HK-2 (cell line): ENCODE measurements around the gene IRF2BP2.

Experiments used
- DNase-seq: peaks from one replicate; pipeline ENCODE4 v3.0.0-alpha.2; 2018; ENCODE audit not compliant: unreplicated experiment

The IRF2BP2 gene

DNA sequence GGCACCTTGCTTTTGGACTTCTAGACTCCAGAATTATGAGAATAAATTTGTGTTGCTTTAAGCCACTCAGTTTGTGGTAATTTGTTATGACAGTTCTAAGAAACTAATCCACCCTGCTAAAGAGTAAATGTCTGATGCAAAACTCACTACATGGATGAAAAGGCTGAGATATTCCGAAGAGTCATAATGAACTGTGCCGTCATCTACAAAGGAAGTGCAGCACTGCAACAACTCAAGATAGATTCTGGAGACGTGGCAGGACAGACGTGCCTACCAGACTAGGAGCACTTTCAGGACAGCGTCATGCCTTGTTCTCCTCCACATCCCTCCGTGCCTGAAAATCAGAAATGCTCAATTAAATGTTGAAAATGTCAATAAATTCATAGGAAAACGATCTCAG is 24.4 kb upstream of the IRF2BP2 start:
- DNase-seq = no peak

DNA sequence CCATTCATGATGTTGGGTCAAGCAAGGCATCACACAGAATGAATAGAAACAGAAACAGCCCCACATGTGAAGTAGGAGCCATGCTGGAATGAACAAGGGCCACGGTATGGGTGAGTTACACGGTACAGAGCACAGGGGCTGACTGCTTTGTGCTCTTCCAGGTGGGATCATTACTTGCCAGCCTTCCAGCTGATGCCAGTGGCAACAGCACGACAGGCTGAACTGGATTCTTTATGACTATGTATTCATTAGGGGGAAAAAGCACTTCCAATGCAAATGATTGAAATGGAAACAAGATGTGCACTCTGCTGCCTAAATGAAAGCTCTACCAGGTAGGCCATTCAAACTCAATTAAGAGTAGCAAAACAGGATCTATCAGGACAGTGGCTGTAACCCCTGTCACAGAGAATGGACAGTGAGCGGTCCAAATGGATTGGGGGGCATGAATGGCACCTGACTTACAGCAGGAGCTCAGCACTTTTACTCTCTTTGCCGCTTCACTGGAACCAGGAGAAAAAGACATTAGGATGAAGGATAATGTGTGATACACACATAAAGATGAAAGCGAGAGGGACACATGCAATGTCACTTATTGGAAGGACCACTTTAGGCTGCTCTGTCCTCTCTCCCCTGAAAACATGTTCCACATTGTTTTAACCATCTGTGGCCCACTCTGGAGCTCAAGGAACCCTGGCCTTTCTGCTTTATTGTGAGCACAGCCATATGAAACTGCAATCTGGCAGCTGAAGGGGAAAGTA is 23.4 kb upstream of the IRF2BP2 start:
- no peak for DNase-seq

DNA sequence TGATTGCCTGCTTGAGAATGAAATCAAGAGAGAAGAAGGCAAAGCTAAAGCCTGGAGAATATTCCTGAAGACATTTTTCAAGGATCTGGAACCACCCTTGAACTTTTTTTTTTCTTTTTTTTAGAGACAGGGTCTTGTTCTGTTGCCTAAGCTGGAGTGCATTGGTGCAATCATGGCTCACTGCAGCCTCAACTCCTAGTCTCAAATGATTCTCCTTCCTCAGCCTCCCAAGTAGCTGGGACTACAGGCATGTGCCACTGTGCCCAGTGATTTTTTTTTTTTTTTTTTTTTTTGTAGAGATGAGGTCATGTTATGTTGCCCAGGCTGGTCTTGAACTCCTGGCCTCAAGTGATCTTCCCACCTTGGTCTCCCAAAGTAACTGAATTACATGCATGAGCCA is 22.2 kb upstream of the IRF2BP2 start:
- DNase-seq = no peak

DNA sequence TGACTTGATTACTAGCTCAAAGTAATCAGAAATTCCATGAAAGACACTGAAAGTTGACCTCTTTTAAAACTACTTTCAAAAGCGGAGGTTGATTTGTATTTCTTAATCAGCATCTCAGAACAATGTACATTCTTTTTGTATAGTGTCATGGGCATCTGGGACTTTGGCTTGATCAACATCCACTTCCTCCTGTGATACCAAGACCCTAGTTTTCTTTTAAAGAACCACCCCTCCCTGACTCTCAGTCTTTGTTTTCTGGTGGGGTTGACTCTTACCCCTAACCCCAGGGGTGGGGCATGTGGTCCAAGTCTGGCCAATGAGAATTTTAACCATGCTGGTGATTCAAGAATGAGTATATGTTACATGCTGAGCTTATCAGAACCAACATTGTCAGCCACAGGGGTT is 21.7 kb upstream of the IRF2BP2 start:
- peak; percentile 15 for DNase-seq

DNA sequence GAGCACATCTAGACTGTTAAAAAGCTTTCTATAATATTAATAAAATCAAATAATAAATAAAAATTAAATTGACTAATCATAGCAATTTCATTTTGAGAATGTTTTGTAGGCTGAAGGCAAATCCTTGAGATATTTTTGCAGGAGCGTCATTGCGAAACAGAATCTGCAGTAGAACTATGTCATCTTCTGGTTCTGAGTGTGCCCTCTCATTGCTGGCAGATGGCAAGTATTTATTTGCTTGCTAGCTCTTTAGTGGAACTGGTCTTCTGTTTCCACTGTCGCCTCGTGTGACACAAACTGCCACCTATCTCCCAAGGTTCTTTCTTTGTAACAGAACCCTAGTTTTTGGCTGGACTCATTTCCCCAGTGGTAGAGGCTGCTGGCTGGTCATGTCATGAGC is 19.0 kb upstream of the IRF2BP2 start:
- DNase-seq = no peak

DNA sequence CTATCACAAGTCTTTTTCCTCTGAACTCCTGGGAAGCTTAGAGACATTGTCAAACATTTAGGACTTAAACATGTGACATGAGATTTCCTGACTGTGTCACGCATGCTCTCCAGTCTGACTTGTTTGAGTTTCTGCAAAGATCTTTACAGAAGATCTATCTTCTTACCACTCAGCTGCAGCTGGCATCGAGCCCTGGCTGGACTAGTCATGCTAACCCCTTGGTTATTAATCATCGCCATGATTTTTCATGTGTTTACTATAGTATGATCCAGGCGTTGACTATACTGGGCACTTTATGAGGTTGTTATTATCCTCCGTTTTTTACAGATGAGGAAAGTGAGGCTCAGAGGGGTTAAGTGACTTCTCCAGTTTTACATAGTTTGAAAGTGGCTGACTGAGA is 18.1 kb upstream of the IRF2BP2 start:
- no peak for DNase-seq

DNA sequence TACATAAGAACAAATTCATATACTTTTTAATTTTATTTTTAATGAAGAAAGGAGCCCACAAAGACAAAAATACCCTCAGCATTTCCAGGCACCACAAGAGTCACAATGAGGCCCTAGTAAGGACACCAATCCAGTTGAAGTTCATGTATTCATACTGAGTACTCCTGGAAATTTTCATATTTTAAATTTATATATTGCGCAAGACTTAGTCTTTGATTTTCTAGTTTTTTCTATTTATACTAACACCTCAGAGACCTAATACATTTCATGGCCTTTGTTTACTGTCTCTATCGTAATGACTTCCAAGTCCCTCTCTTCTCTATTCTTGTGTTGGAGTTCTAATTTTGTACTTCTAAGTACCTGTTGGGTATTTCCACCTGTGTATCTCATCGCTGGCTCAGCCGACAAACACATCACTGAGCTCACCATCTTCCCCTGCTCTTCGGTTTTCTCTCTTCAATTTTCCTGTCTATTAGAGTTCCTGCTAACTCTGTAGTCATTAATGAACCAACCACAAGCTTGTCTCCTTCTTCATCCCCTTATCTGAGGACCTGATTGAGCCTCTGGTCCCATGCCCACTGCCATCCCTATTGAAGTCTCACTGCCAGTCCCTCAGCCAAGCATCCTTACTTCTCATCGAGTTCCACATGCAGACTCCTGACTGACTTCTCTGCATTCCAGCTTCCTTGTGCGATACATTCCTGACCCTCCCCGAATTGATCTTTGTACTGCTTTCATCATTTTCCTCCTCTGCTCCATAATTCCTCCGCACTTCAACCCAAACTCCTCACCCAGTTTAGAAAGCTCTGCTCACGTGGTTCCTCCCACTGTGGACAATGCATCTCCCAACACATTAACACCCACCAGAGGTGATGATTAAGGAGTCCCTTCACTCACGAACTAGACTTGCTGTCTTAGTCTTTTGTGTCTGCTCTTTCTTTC is 17.3 kb upstream of the IRF2BP2 start:
- no peak for DNase-seq

DNA sequence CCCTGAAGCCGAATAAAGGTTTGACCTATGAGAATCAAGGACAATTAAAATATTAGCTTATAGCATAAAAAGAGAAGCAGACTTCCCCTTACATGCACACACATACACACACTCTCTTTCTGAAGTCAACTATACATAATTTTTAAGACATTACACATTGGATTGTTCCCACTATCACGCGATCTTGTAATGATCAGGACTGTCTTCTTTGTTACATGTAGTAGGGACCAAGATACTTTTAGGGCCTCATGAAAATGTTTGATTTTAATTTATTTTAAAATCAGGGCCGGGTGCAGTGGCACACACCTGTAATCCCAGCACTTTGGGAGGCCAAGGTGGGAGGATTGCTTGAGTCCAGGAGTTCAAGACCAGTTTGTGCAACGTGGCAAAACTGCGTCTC is 16.4 kb upstream of the IRF2BP2 start:
- no peak for DNase-seq

DNA sequence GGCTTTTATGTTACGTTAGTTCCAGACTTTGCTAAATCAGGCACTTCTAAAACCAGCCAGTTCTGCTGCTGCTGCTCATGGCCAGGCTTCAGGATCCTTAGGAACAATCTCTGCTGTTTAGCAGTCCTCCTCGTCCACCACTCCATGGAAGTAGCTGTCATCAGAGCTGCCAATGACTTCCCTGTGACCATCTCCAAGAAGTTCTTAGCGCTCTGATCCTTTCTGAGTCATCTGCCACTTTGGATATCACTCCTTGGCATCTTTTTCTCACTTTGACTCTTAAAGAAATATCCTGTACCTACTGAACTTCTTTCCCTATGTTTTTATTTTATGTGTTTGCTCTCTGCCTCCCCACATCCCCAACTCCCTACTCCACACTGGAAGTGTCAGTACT is 14.7 kb upstream of the IRF2BP2 start:
- no peak for DNase-seq

DNA sequence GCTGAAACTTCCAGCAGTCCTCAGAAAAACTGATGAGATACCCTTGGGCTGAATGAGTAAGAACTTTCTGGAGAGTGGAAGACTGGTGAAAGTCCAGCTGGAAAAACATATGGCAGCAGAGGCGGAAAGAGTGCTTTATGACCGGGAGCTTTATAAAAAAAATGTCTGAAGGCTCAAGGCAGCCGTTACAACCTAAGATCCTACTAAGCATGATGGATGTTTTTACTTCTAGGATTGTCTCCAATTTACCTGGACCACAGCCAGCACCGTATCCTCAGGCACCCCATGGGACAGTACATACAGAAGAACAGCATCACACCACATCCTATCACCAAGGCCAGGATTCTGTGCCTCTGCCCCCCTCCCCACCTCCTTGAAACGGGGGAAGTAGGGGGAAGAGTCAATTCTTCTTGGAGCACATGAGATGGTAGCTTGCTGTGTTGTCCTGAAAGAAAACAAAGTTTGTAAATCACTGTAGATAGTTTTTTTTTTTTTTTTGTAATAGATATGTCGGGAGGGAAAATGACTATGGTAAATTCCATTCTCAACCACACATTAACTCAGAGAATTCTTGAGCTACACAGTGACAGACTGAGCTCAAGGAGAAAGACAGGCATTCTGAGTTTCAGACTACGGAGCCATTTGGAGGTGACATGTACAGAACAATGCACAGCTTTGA is 11.8 kb upstream of the IRF2BP2 start:
- DNase-seq = no peak

DNA sequence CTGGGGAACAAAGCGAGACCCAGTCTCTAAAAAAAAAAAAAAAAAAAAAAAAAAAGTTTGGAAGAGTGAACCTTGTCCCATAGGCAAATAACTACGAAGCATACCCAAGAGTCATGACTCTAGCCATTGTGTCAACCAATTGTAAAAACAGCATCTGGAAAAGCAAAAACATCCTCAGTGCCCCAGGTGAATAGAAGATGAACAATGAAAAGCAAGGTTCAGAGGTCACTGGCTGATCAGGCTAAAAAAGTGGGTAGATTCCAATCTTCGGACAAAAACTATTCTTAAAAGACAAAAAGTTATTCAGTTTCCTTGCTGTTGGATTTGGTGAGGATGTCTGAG is 11.1 kb upstream of the IRF2BP2 start:
- DNase-seq = no peak

DNA sequence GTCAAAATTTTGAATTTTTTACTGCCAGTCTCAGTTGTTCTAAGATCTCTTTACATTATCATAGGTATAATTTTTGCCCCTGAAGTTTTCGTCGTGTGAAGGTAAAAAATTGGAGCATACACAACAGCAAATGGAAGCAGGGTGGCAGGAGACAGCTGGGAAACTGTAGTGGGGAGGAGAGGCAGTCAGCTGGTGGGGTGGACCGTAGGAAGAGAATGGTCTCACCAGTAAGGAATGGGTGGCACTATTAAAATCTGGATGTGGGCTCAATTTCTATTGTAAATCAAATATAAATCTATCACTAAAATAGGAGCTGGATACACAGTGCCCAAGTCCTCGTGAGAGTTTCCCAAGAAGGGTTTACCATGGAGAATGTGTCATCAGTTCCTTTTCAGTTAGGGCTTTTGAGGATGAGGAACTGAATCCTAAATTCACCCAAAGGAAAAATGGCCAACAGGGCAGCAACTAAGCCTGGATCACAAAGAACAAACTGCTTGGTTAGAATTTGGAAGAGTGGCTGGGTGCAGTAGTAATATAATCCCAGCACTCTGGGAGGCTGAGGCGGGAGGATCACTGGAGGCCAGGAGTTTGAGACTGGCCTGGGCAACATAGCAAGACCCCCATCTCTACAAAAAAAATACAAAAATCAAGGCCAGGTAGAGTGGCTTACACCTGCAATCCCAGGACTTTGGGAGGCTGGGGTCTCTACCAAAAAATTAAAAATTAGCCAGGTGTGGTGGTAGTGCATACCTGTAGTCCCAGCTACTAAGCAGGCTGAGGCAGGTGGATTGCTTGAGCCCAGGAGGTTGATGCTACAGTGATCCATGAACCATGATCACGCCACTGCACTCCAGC is 10.5 kb upstream of the IRF2BP2 start:
- no peak for DNase-seq

DNA sequence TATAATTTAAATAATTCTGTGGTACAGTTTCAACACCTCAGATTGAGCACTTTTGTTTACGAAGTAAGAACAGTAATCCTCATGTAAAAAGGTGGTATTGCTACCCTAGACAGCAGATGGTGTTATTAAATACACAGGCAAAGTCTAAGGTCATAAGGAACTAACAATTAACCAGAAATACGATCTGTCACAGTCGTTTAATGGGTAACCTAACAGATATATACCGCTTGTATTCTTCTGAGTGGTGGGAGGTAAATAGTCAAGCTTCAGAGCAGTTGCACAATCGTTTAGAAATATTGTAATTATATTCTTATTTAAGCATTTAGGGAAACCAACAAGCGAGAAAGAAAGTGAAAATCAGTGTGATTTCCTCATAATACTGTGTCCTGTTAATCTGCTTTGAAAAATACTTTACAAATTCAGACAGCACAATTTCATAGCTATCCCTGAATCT is 9.8 kb upstream of the IRF2BP2 start:
- DNase-seq = no peak

DNA sequence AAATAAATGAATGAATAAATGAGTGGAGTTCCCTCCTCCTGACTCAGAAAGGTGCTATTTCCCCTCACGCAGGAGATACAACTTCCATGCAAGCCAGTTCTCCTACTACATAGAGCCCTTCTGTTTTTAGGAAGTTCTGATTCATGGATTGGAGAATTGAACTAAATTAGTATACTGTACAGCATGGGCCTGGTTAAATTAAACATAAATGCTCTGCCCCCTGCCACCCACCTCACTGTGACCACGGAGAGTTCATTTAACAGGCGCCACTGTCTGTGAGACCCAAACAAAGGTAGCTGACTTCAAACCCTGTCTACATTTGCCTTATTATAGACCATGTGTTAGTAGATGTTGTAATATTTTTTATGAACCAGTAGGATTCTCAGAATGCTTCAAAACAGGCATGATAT is 9.1 kb upstream of the IRF2BP2 start:
- DNase-seq = no peak

DNA sequence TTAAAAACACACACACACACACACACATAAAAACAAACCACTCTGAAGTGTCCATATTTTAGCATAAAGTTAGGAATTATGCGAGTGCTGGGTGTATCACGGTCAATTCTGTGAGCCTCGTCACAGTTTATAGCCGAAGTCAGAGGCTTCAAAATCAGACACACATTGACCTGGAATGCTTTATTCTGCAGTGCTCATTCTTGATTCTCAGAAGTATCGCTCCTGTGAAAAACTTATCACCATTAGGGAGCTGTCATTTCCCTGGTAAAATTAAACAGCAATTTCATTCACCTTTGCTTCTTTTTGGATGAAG is 8.7 kb upstream of the IRF2BP2 start:
- no peak for DNase-seq

DNA sequence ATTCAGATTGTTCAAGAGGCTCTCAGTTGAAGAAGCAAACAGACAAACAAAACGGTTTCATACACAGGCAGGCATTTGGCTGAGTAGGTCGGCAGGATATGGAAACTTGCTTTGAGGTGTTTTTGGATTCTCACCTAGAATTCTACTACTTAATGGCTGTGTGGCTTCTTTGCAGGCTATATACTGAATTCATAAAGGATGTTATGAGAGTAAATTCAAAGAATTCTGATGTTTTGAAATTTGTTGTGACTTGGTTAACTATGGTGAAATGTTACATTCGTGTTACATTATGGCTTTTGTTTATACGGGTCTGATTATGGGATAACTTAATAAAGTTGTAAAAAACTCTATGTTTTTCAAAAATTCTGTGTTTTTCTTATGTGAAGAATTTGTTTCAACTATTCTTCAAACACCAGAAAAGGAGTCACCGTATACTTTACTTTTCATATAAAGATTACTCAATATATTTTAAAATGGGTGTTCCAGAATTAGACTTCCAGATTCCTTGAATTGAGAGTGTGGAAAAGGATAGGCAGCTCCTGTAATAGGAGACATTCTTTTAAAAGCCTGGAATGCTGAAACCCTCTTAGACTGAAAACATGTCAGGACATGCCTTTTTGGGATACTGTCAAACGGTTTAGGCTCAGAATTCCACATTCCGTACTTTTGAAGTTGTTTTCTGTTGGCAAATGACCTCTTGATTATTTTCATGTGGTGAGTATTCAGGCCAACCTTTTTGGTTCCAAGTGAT is 8.2 kb upstream of the IRF2BP2 start:
- DNase-seq = no peak

DNA sequence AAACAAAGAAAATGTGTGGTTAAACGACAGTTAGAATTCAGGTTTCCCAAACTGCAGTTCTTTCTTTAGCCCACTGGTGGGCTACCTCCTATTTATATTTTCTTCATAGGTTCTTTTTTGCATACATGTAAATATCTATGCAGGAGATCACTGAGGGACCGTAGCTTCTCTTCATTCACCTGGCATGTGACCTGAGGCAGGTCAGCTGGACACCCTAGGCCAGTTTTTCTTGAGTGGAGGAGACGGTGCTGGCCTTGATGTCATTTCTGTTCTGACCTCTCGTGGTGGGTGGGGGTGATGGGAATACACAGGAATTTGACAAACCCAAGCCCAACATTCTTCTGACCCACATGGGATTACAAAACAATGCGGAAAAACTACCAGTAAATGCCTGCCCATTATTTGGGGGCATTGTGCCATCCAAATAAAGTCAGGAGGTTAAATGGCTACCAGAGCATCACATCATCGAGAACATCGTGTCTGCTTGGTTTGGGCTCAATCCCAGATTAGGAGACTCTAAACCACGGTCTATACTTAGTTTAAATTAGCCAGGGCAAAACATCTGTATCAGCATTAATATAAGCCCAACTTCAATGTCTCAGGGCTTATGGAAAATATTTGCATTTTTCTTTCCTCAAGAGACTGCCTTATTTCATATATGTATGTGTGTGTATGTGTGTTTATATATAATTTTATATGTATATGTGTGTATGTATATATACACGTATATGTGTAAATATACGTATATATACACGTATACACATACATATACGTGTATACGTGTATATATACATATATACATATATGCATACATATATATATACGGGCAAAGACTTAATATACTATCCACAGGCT is 7.4 kb upstream of the IRF2BP2 start:
- no peak for DNase-seq

DNA sequence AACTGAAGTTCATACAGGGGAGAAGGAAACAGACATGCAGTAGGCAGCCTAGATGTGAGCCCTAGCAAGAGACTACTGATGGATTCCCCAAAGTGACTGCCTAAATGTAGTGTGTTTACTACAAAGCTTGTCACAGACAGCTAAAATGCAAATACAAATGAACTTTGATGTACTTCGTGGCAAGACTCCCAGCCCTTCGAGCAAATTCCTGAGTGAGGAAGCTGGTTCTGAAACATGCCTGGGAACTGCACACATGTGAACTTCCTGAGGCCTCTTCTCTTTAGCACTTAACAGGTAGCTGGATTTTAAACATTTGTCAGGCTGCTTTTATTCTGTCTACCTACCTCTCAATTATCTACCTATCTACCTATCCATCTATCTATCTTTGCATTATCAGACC is 6.7 kb upstream of the IRF2BP2 start:
- no peak for DNase-seq

DNA sequence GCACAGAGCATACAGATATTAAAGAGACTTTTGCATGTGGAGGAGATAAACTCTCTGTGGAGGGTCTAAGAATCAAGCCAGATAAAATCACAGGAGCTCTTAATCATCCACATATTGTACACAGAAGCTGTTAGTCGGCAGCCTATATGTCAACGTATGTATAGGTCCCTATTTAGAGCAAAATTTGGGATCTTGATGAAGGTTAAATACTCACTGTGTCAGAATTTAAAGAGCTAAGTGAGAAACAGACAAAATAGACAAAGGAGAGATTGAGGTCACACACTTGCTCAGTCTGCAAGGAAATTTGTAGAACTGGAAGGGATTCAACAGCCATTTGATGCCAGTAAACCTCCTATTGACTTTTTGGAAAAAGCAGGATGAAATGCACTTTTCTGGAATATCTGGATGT is 4.1 kb upstream of the IRF2BP2 start:
- DNase-seq = no peak
